ENCODE measurements around the gene FRMD1.

The FRMD1 gene

GRCh38 chr6:168015009-168015408 lies 64.0 kb downstream of the FRMD1 start:
- H3K4me1 Mint-ChIP-seq, result no peaks in the 10 kb centered on the region
- H3K27me3 Mint-ChIP-seq, result peaks cover 15% of the 10 kb centered on the region
- no peak for ATAC-seq
- no peak overlapping the region for H3K4me3 Mint-ChIP-seq
- peaks cover 31% of the 10 kb centered on the region for H3K9me3 Mint-ChIP-seq
- no peaks in the 10 kb centered on the region for H3K36me3 Mint-ChIP-seq
- H3K27ac Mint-ChIP-seq, result no peak overlapping the region

GRCh38 chr6:168014428-168014827 lies 64.6 kb downstream of the FRMD1 start:
- Mint-ChIP-seq H3K36me3 (no peaks in the 10 kb centered on the region), H3K4me1 (no peaks in the 10 kb centered on the region), H3K27ac (no peak overlapping the region), H3K4me3 (no peak overlapping the region), H3K9me3 (peaks cover 34% of the 10 kb centered on the region), H3K27me3 (peaks cover 15% of the 10 kb centered on the region)
- no peak for ATAC-seq

GRCh38 chr6:168013250-168013915 lies 65.6 kb downstream of the FRMD1 start:
- H3K27me3 Mint-ChIP-seq, result peaks cover 15% of the 10 kb centered on the region
- ATAC-seq, result no peak
- H3K27ac Mint-ChIP-seq, result no peak overlapping the region
- H3K4me3 Mint-ChIP-seq, result no peak overlapping the region
- H3K4me1 Mint-ChIP-seq, result no peaks in the 10 kb centered on the region
- H3K9me3 Mint-ChIP-seq, result peaks cover 34% of the 10 kb centered on the region
- H3K36me3 Mint-ChIP-seq, result no peaks in the 10 kb centered on the region

- Mint-ChIP-seq H3K4me1 (no peaks in the 10 kb centered on the region), H3K36me3 (no peaks in the 10 kb centered on the region), H3K4me3 (no peak overlapping the region), H3K27ac (no peak overlapping the region), H3K27me3 (peaks cover 15% of the 10 kb centered on the region), H3K9me3 (peaks cover 34% of the 10 kb centered on the region)
- ATAC-seq, result no peak
Measured at GRCh38 chr6:168012431-168013249, 66.4 kb downstream of the FRMD1 start.

GRCh38 chr6:168011291-168011690 lies 67.7 kb downstream of the FRMD1 start:
- H3K27me3 Mint-ChIP-seq, result peaks cover 9% of the 10 kb centered on the region

GRCh38 chr6:168009331-168009730 lies 69.7 kb downstream of the FRMD1 start:
- Mint-ChIP-seq H3K36me3 (no peaks in the 10 kb centered on the region), H3K27ac (no peak overlapping the region), H3K4me3 (no peak overlapping the region), H3K4me1 (no peaks in the 10 kb centered on the region), H3K27me3 (no peaks in the 10 kb centered on the region), H3K9me3 (peaks cover 34% of the 10 kb centered on the region)
- no peak for ATAC-seq

More at GRCh38 chr6:168011291-168011690, 67.7 kb downstream of the FRMD1 start:
- Mint-ChIP-seq H3K4me1 (no peaks in the 10 kb centered on the region), H3K27ac (no peak overlapping the region), H3K4me3 (no peak overlapping the region), H3K36me3 (no peaks in the 10 kb centered on the region), H3K9me3 (peaks cover 34% of the 10 kb centered on the region)
- no peak for ATAC-seq

- Mint-ChIP-seq H3K27me3 (no peaks in the 10 kb centered on the region), H3K4me1 (no peaks in the 10 kb centered on the region), H3K27ac (no peak overlapping the region), H3K36me3 (no peaks in the 10 kb centered on the region), H3K4me3 (no peak overlapping the region), H3K9me3 (peaks cover 32% of the 10 kb centered on the region)
- ATAC-seq, result no peak
Measured at GRCh38 chr6:168007592-168008338, 71.2 kb downstream of the FRMD1 start.

- Mint-ChIP-seq H3K4me3 (no peak overlapping the region), H3K9me3 (peaks cover 18% of the 10 kb centered on the region), H3K36me3 (no peaks in the 10 kb centered on the region), H3K27me3 (peaks cover 9% of the 10 kb centered on the region), H3K27ac (no peak overlapping the region), H3K4me1 (no peaks in the 10 kb centered on the region)
- ATAC-seq, result no peak
Measured at GRCh38 chr6:168005796-168006195, 73.2 kb downstream of the FRMD1 start.

GRCh38 chr6:168004945-168005344 lies 74.1 kb downstream of the FRMD1 start:
- ATAC-seq, result no peak
- H3K9me3 Mint-ChIP-seq, result peaks cover 12% of the 10 kb centered on the region
- no peaks in the 10 kb centered on the region for H3K4me1 Mint-ChIP-seq
- H3K36me3 Mint-ChIP-seq, result no peaks in the 10 kb centered on the region
- no peak overlapping the region for H3K27ac Mint-ChIP-seq
- no peak overlapping the region for H3K4me3 Mint-ChIP-seq
- peaks cover 11% of the 10 kb centered on the region for H3K27me3 Mint-ChIP-seq

- H3K36me3 Mint-ChIP-seq, result no peaks in the 10 kb centered on the region
- no peaks in the 10 kb centered on the region for H3K4me1 Mint-ChIP-seq
- no peak overlapping the region for H3K27ac Mint-ChIP-seq
- H3K27me3 Mint-ChIP-seq, result peaks cover 11% of the 10 kb centered on the region
- ATAC-seq, result no peak
- H3K4me3 Mint-ChIP-seq, result no peak overlapping the region
- peaks cover 5% of the 10 kb centered on the region for H3K9me3 Mint-ChIP-seq
Measured at GRCh38 chr6:168004023-168004422, 75.0 kb downstream of the FRMD1 start.

All from stimulated activated memory B cell treated with anti-CD40 and anti-IgM and Interleukin-4, amounts not matched to agents 10 μg/mL and 1 μg/mL and 100 μg/mL, for 72 hours (primary cell).